Frontal cortex (tissue), 4 donors: ENCODE data around the gene PABPC5. TPM values are rescaled to one million over a fixed set of nuclear protein-coding genes. Genes with fewer than 3 reads are reported as not detected.

Source experiments
- DNase-seq, 2 donors: peaks; one replicate each; pipeline ENCODE4 v3.0.0; 2012; ENCODE audit warnings: low spot score in 2 of 2
- FAIRE-seq: peaks from 2 replicates; lab custom pipeline; 2012; peaks lifted over from hg19 to GRCh38; lab: Jason Lieb, UNC
- small RNA-seq: library from RNA; depleted of rRNA; stranded (forward); fragments of <200 nt; gene quantifications from one replicate; pipeline ENCODE3, GENCODE V24; 2014
- total RNA-seq: library from RNA; depleted of rRNA; stranded (reverse); fragments of >200 nt; gene quantifications from one replicate; pipeline ENCODE4 v1.2.3, GENCODE V29; 2014
- donor health status: control.
- donor health status: control.
- donor health status: control.

Gene PABPC5
- 14.3 TPM for total RNA-seq

DNA sequence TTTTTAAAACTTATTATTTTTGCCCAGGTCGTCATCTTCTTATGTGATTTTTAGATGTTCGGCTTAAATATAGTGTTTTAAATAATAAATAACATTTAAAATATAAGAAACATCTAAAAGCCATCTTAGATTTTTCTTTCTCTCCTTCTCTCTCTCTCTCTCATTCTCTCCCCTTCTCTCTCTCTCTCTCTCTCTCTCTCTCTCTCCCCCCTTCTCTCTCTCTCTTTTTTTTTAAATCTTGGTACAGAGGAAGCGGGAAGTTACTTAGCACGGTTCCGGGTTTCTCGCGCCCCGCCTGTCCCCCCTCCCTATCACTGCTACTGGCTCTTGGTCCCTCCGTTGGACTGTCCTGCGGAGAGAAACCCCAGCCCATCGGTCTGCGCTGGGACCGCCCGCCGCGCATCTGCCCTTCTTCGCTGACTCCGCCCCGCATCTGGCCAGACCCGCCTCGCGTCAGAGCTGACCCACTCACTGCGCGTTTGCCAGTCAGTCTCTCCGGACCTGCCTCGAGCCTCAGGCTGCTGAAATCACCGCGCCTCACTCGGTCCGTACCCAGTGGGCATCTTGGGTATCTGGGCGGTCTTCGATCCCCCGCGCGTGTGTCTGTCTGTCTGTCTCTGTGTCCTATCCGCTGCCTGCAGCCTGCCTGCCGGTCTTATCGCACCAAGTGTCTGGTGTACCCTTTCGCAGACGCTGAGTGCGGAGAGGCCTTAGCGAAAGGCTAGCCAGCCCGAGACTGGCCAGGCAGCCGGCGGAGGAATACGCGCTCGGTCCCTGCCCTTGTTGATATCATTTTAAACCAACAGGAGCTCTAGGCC, at the start of gene PABPC5:
PABPC5 (plus strand) TSS at position 489 of the 818 bp plus-strand sequence. CDS start 739 bp downstream, outside the sequence.
- DNase-seq (peak; percentile 9 to 25), FAIRE-seq (no peak)

DNA sequence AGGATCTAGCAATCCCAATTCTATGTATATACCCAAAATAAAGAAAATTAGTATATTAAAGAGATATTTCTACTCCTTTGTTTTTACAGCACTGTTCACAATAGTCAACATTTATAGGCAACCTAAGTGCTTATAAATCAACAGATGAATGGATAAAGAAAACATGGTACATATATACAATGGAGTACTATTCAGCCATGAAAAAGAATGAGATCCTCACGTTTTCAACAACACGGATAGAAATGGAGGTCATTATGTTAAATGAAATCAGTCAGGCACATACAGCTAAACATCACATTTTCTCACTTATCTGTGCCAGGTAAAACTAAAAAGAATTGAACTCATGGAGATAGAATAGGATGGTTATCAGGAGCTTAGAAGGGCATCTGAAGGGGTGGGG, 45.6 kb upstream of the PABPC5 start:
- DNase-seq (no peak), FAIRE-seq (no peak)

DNA sequence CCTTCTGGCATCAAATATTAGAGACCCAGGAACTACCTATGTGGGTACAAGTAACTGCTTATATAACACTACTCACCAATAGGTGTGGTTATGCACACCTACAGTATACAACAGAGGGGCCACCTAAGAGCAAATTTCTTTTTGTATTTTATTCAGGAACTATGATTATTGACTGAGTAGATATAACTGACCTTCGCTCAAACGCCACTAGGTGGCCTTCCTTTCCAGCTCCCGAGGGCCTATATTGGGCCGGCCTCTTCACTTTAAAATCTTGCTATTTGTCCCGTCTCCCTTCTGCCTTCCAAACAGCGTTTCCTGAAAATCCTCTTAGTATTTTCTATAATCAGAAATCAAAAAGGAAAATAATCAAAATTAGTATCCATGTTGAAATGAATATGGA, 19.9 kb upstream of the PABPC5 start:
- FAIRE-seq (no peak), DNase-seq (no peak)

DNA sequence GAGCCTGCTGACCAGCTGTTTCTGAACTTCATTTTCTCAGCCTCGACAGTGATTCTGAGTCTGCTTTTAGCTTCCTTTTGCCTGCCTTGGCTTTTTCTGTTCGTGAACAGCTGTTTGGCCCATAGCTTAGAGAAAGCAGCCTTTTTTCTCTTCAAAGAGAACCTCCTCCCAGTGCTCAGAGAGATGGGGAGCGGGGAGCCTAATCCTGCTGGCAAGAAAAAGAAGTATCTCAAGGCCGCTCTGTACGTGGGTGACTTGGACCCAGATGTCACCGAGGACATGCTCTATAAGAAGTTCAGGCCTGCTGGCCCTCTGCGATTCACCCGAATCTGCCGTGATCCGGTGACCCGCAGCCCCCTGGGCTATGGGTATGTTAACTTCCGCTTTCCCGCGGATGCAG, 756 bp downstream of the PABPC5 start:
- FAIRE-seq (no peak), DNase-seq (no peak)

Small RNA genes within 50 kb of the gene (small RNA-seq; reads per million reads assigned to genes)
- not detected for gene AL662874.1
